GM19193 (cell line): Measurements from ENCODE around the gene NEUROD2.

Experiments
- POLR2A ChIP-seq: IDR thresholded peaks from 4 replicates; pipeline ENCODE4 v1.6.1; 2011; ENCODE audit not compliant: insufficient read depth, insufficient read length; ENCODE audit errors: extremely low read depth

The NEUROD2 gene

DNA sequence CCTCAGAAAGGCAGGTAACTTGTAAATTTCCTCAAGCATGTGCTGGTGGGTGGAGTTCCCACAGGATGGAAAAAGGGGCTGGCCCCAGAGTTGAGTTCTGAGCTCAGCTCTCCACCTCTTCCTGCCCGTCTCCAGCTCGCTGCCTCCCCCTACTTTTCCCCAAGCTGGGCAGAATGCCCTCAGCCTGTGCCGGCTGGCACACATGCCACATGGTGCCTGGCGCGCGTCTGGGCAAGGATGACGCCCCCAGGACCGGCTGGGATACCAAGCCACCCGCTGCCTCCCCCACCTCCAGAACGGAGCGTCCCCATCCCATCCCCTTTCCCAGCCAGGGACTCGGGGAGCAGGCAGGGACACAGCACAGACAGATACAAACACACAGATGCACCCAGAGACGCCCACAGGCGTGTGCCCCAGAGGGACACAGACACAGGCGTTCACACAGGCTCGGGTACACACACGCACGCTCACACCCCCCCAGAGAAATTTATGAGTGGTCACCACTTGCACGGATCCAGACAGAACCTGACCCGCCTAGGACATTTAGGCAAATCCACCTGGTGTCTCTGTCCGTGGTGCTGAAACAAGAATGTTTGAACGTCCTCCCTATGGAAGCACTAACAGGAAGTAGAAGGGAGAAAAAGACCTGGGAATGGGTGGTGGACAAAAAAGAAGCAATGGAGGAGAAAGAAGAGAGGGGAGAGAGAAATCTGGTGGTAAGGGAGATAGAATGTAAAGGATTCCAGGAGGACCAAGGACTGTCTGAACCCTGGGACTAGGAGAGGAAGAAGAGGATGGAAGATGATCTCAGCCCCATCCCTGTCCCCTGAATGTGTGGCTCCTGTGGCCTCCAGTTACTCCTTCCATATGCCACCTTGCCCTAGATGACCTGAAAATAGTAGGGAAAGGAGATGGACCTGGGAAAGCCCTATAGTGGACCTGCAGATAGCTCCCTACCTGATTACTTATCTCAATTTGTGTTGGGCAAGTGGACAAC, 15.5 kb downstream of the NEUROD2 start:
- TF ChIP-seq POLR2A: no peak

DNA sequence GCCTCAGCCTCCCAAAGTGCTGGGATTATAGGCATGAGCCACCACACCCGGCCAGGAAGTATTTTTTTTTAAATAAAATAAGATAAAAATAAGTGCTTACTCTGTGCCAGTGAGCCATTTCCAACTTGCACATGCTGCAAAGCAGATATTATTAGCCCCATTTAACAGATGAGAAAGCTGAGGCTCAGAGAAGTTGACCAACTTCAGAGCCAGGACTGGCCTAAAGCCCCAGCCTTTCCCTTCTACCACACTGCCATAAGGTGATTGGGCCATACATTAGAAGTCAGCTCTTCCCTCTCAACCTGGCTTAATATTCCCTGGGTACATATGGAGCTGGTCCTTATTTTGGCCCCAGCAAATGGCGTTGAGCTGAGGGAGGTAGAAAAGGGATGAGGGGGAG, 25.1 kb downstream of the NEUROD2 start:
- TF ChIP-seq POLR2A: no peak

DNA sequence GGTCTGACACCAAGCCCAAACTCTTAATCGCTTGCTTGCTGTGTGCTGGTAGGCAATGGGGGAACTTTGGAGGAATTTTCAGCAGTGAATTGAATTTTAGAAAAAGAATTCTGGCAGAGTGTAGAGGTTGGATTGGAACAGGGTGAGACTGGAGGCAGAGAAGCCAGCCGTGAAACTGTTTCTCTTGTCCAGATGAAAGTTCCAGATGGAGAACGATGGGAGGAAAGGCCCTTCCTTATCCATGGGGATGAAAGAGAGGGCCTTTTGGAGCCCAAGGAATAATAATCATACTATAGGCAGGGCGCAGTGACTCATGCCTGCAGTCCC, 26.0 kb downstream of the NEUROD2 start:
- TF ChIP-seq POLR2A: no peak

DNA sequence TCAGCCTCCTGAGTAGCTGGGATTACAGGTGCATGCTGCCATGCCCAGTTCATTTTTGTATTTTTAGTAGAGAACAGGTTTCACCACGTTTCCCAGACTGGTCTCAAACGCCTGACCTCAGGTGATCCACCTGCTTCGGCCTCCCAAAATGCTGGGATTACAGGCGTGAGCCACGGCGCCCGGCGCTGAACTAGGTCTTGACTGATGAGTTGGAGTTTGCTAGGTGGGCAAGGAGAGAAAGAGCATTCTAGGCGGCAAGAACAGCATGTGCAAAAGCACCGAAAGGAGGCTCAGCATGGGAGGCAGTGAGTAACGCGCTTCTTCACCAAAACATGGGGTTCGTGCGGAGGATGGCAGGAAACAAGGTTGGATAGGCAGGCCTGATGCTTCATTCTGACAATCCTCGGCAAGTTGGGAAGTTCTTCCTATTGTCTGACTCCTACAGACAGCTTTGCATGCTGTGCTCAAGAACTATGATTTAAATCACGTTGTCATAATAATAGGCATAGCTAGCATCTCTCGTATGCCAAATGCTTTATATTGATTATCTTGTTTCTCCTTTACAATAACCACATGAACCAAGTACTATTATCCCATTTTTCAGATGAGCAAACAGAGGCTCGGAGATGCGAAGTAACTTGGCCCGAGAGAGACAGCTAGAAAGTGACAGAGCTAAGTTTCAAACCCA, 26.5 kb downstream of the NEUROD2 start:
- no peak for TF ChIP-seq POLR2A

DNA sequence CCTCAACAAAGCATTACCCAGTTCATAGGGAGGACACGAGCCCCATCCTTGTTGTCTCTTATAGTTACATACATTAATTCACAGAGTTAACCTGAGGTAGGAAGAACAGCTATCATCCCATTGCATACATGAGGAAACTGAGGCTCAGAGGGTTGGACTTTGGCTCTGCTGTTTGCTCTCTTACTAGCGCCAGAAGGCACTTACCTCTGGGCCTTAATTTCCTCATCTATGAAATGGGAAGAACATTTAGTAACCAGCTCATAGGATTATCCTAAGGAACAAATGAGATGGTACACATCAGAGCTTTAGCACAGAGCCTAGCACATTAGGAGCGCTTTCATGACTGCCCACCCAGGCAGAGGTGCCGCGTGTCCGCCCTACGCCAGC, 27.6 kb downstream of the NEUROD2 start:
- TF ChIP-seq POLR2A: no peak

DNA sequence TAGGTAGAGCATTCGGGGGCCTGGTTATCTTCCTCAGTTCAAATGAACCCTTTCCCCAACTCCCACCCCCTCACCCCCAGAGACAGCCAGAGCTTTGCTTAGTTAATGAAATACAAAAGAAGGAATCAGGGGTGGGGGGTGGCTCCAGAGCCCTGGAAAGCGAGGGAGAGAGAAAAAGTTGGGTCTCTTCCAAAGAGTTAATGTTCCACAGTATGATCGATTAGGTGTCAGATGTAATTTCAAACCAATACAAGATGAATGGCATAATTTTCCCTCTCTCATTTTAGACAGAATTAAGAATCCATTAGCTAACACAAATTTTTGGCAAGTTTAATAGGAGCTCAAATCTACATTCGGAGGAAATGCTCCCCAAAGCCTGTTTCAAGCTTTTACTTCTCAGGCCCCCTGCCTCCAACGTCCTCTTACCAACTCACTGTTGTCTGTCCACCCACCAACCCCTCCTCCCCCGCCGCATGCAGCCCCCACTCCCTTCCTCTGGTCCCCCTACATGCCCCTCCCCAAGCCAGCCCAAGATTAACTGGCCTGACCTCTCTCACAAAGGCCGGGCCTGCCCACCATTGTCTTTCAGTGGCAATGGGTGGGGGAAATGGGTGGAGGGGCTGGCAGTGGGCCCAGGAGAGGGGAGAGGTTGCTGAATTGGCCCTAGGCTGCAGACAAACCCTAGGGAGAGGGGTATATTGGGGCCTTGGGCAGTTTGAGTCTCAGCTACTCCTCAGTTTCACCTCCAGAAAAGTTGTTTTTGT, 28.2 kb downstream of the NEUROD2 start:
- no peak for TF ChIP-seq POLR2A

DNA sequence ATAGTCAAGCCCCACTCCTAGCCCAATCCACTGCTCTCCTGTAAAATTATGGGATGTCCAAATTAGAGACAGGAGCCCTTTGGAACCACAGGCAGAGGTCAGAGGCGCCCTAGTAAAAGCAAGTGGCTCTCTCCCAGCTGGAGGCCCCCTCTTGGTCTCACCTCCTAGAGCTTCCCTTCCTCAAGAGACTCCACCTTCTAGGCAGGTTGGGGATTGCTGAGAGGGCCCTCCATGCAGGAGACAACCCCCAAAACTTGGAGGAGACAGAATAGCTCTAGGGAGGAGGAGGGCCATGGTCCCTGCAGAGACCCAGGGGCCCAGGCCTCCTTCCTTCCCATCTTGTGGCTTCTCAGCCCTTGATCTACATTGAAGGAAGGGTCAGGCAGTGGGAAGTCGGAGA, 29.4 kb downstream of the NEUROD2 start:
- no peak for TF ChIP-seq POLR2A

DNA sequence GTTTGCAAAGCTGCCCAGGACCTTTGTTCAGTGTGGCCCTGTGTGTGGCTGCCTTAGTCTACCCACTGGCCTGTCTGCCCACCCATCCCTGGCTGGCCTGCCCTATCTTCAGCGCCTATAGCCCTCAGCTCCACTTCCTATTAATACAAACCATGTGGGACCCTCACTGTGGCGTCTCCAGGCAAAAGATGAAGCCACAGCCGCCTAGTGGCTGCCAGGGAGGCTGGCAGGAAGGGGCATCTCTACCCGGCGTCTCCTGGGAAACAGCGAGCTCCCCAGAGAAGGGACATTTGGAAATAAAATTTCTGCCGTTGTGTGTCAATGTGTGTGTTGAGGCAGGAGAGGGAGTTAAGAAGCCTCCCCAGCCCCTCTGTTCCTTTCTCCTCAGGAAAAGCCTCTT, 31.5 kb downstream of the NEUROD2 start:
- TF ChIP-seq POLR2A: no peak

DNA sequence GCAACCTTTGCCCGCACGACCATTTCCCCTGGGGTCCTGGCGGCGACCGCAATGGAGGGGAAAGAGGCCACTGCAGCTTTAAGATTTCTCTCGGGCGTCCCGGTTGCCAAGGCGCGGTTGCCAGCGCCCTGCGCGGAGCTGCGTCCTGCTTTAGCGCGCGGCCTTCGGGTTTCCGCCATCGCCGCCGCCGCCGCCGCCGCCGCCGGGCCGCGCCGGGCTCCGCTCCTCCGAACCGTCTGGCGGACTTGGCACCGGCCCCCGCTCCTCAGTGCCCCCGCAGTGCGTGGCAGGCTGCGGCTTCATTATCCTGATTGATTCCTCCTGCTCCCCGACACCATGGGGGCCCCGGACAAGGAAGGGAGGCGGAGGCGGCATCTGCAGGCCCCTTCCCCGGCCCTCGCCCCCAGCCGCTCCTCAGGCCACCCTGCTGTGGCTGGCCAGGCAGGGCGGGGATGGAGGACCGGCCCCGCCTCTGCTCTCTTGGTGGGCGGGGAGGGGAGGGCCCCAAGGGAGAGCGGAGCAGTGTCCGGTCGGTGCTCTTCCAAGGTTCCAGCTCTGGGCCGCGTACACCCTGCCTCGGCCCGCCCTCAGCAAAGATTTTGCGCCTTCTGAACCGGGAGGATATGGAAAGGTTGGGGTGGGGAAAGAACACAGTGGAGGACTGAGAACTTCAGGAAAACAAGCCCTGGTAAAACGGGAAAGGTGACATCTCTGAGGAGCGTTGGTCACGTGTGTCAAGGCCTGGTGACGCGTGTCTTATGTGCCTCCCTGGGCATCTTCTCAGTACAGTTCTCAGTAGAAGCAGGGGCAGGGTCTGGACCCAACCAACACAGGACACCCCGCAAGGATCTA, 34.0 kb downstream of the NEUROD2 start:
- TF ChIP-seq POLR2A: no peak

DNA sequence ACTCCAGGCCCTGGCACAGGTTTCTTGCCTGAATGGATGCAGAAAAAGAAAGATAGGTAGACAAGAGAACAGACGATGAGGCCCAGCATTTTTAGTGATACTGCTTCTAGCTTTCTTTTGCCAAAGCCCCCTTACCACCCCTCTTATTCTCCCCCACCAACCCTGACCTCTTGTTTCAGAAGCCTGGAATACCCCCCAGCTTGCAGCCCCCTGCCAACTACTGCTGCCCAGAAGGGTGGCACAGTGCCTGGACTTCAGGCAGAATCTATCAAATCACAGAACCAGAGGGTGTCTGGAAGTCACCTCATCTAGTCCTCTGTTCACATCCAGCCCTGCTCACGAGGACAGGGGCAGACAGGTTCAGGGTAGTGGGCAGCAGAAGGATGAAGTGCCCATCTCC, 35.6 kb downstream of the NEUROD2 start:
- no peak for TF ChIP-seq POLR2A

DNA sequence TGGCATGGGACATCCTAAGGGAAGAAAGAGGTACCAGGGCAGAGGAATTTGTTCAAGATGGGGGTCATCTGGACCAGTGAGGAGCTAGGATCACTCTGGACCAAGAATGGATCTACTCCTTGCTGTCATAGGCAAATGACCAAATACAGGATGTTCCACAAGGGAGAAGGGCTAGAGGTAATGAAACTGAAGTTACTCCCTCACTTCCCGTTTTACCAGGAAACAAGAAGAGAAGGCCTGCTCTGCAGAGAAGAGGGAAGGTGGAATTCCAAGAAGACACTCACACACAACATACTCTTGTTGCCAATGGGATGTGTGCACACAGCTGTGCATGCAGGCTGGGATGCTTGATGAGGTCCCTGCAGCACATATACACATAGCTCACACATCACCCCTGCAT, 38.6 kb downstream of the NEUROD2 start:
- TF ChIP-seq POLR2A: no peak

DNA sequence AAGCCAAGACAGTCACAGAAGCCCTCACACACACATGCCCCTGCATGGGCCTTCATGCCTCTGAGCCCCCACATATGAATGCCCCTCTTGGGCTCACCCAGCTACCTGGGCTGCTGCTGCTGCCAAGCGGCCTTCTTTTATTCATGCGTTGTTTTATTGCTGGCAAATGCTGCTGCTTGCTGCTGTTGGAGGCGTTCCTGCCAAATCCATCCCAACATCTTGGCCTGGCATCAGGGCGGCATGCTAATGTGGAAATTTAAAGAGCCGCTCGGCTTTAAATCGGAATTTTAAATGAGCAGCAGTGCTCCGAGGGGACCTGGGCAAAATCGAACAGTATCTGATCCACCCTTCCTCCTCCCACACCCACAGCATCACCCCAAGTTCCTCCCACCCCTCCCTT, 39.0 kb downstream of the NEUROD2 start:
- no peak for TF ChIP-seq POLR2A

DNA sequence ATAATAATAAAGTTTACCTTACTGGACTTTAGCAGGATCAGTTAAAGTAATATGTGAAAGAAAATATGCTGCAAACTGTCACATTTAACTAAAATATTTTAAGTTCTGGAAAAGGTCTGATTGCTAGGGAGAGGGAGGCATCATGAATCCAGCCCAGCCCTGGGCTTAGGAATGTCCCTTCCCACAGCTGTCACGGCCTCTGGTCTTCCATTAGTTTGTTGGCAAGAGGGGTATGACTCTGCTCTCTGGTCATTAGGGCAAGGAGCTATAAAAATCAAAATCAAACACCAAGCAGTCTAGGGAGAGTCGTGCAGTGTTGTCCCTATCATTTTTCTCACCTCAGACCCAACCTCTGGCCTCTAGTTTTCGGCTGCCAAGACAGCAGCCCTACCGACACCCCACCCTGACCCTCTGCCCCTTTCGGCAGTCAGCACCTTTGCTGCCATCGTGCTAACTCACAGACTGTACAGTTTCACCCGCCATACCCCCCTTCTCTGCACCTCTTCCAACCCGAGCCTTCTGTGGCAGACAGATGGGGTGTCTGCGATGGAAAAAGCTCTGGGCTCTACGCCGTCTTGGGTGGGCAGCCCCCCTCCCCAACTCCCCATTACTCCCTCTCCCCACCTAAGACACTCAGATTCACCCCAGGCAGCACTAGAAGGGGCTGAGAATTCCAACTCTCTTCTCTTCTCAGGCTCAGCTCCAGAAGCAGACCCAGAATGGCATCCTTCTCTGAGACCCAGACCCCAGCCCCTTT, 41.4 kb downstream of the NEUROD2 start:
- TF ChIP-seq POLR2A: no peak
